Kidney (tissue), 14 donors: ENCODE measurements around the gene FBXO42. TPM values are rescaled to one million over a fixed set of nuclear protein-coding genes. Genes with fewer than 3 reads are reported as not detected.

ENCODE experiments used
- DNase-seq, 5 donors: peaks; one replicate each; pipeline ENCODE4 v3.0.0-alpha.2; 2013 to 2020
- FAIRE-seq: peaks from 2 replicates; lab custom pipeline; 2012; peaks lifted over from hg19 to GRCh38; lab: Jason Lieb, UNC
- H3K27ac ChIP-seq, 2 donors: one replicate each; pipeline ENCODE4 v1.7.0; 2013; ENCODE audit warnings: low read depth in 2 of 2, low read length in 2 of 2, inconsistent platforms in 1 of 2
- H3K27me3 ChIP-seq: one replicate; pipeline ENCODE4 v1.7.1; 2013; ENCODE audit warnings: low read length, inconsistent platforms; ENCODE audit not compliant: control insufficient read depth, insufficient read depth
- H3K36me3 ChIP-seq, 3 donors: one replicate each; pipeline versions ENCODE4 v1.7.0 to v1.7.1; 2013; ENCODE audit warnings: low read length in 3 of 3, control low read depth in 1 of 3, inconsistent platforms in 1 of 3; ENCODE audit not compliant: insufficient read depth in 3 of 3, control insufficient read depth in 2 of 3
- H3K4me1 ChIP-seq, 3 donors: one replicate each; pipeline versions ENCODE4 v1.7.0 to v1.7.1; 2013; ENCODE audit warnings: low read length in 3 of 3, inconsistent platforms in 1 of 3, low read depth in 1 of 3; ENCODE audit not compliant: control insufficient read depth in 2 of 3, insufficient read depth in 2 of 3
- H3K4me3 ChIP-seq, 3 donors: one replicate each; pipeline versions ENCODE4 v1.7.0 to v1.8.1; 2013; ENCODE audit warnings: low read length in 3 of 3, control low read depth in 1 of 3, inconsistent platforms in 1 of 3
- H3K9ac ChIP-seq, 3 donors: one replicate each; pipeline versions ENCODE4 v1.7.0 to v1.7.1; 2013; ENCODE audit warnings: low read length in 3 of 3, control low read depth in 1 of 3, inconsistent platforms in 1 of 3
- H3K9me3 ChIP-seq, 3 donors: one replicate each; pipeline versions ENCODE4 v1.7.0 to v1.7.1; 2013; ENCODE audit warnings: low read length in 3 of 3, control low read depth in 1 of 3, inconsistent platforms in 1 of 3; ENCODE audit not compliant: control insufficient read depth in 2 of 3, insufficient read depth in 1 of 3
- intact Hi-C: fragments of 100-400 bp; cut with DNase I; formaldehyde crosslinking; loops from one replicate; pipeline ENCODE4 v1.11.1; 2022
- polyA plus RNA-seq: library from polyadenylated mRNA; stranded (reverse); fragments of 350-450 nt; fragmentation: Illumina TruSeq; extraction: RNeasy Lipid Tissue Mini Kit (QIAGEN cat#74804); gene quantifications from one replicate; pipeline ENCODE4 v1.2.3, GENCODE V29; 2014; ENCODE audit warnings: low read depth, low replicate concordance; ENCODE audit not compliant: insufficient read depth
- total RNA-seq: library from RNA; stranded (reverse); fragmentation: NEBNext Ultra II Directional; extraction: Animal tissue kit (Norgen Biotek cat#: 25700); gene quantifications from one replicate; pipeline ENCODE4 v1.2.1, GENCODE V29; 2021
- TF ChIP-seq, protein P1 (sequence below): IDR thresholded peaks from 3 replicates; pipeline ENCODE4 v1.5.1; 2012; ENCODE audit warnings: mild to moderate bottlenecking, moderate library complexity, borderline replicate concordance; ENCODE audit not compliant: insufficient read depth; ENCODE audit errors: extremely low read depth
- donor health status: control.
- donor health status: control.
- donor health status: control.
- donor health status: control.
- donor health status: control.
- donor health status: DM: yes; HTN: yes; CAD: no.
- donor health status: Normal renal cell carcinoma (clear cell type).

Gene FBXO42
- total and polyA plus RNA-seq, 2 donors from 2014 or later = 14.1 to 22.1 TPM

DNA sequence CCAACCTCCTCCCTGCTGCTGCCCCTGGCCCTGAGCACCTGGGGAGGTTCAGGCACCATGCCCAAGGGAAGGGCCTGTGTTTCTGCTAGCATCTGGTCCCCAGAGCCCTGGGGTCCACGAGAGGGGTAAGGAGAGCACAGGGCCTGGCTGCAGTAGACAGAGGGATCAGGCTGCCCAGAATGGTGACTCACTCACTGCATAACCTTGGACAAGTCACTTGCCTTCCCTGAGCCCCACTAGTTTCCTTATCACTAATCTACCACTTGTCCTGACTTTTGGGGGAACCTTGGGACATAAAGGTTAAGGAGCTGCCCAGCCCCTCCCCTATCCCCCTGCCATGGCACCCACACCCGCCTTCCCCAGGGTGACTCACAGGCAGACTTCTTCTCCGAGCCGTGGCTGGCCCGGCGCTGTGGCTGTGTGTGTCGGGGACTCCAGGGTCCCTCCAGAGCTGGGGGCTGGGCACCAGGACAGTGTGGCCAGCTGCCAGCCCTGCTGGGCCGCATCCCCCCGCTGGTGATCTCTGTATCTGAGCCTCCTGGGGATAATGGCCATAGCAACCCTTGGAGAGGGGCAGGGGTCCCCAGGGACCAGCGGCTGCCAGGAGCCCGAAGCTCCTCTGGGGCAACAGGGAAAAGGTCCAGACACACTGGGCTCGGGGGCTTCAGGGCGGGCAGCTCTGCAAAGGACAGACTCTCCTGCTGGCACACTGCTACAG, 143.9 kb downstream of the FBXO42 start:
- Histone ChIP-seq H3K27ac (no peak overlapping the region), H3K9me3 (no peaks in the 10 kb centered on the region), H3K9ac (no peak overlapping the region), H3K4me3 (no peak overlapping the region), H3K27me3 (no peaks in the 10 kb centered on the region), H3K36me3 (no peaks in the 10 kb centered on the region), H3K4me1 (peaks cover 0 to 15% (median 0%) of the 10 kb centered on the region in 3 donors)
- intact Hi-C loops = no loop called here
- TF ChIP-seq, protein P1, sequence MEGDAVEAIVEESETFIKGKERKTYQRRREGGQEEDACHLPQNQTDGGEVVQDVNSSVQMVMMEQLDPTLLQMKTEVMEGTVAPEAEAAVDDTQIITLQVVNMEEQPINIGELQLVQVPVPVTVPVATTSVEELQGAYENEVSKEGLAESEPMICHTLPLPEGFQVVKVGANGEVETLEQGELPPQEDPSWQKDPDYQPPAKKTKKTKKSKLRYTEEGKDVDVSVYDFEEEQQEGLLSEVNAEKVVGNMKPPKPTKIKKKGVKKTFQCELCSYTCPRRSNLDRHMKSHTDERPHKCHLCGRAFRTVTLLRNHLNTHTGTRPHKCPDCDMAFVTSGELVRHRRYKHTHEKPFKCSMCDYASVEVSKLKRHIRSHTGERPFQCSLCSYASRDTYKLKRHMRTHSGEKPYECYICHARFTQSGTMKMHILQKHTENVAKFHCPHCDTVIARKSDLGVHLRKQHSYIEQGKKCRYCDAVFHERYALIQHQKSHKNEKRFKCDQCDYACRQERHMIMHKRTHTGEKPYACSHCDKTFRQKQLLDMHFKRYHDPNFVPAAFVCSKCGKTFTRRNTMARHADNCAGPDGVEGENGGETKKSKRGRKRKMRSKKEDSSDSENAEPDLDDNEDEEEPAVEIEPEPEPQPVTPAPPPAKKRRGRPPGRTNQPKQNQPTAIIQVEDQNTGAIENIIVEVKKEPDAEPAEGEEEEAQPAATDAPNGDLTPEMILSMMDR = no peak
- DNase-seq (peak in 2 of 5 donors; percentile 63 to 81), FAIRE-seq (no peak)

DNA sequence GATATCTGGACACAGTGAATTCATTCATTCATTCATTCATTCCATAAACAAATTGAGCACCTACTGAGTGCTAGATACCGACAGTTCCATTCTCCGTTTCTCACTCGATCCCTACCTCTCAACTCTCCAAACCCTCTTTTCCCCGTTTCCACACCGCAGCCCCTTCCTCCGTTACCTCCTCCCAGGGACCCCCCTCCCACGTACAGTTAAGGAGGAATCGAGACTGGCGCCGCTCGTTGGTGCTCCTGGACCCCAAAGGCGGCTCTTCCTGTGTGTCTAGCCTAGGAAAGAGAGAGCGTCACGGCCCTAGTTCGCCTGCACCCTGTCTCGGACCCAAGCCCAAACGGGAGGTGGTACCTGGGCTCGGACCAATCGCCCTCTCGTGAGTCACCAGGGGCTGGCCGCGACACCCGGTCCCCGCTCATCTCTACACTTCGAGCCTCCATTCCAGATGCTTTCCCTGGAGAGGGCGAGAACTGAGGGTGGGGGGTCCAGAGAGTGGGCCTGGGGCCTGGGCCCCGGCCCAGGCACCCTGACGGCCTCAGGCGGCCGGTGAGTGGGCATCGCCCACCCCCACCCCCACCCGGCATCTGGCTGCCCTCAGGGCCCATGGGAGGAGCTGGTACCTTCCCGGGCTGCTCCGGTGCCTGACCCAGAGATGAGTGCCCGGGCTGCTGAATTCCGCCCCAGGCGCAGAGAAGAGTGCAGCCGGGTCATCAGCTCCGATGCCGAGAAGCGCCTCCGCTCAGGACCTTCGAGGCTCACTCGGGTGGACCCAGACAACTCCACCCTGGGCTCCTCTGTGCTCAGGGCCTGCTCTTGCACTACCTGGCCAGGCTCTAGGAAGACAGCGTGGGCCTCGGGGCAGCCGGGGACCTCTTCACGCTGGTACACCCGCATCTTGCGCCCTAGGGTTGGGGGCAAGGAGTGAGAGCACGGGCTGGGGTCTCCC, 144.7 kb downstream of the FBXO42 start:
- Histone ChIP-seq H3K9ac (peak overlapping the region; percentile 23 to 71 (median 61)), H3K9me3 (no peaks in the 10 kb centered on the region), H3K27me3 (no peaks in the 10 kb centered on the region), H3K4me1 (peaks cover 0 to 11% (median 0%) of the 10 kb centered on the region in 3 donors), H3K4me3 (peak overlapping the region; percentile 49 to 62 (median 56)), H3K27ac (peak overlapping the region; percentile 89), H3K36me3 (no peaks in the 10 kb centered on the region)
- DNase-seq (peak in 4 of 5 donors; percentile 51 to 82 (median 68)), FAIRE-seq (no peak)
- TF ChIP-seq, protein P1 = no peak
- intact Hi-C loops = no loop called here

DNA sequence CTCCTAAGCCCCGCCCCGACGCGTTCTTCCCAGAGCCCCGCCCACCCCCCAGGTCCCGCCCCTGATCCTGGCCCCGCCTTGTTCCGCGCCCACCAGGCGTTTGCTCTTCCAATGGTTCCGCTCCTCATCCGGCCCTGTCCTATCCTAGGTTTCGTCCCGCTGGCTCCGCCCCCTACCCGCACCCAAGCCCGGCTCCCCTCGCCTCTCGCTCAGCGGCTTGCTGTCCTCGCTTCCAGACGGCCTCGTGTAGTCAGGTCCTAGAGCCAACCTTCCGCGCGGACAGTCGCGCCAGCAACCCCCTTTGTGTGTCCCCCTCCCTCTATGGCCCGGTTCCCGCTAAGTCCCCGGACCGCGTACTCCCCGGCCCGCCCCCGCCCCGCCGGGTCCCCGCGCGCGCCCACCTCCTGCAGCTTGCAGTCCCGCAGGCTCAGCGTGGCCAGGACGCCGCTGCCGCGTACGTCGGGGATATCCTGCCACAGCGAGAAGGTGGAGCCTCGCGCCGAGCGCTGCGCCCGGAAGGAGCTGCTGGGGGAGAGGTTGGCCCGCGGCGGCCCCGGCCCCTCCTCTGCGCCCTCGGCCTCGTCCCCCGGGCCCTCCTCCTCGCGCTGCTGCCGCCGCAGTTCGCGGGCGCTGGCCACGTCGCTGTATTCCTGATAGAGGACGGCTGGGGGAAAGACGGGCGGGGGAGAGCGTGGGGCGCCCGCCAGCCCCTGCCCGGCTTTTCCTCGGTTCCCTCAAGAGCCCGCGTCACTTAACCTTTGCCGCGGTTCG, 145.5 kb downstream of the FBXO42 start:
- DNase-seq (peak; percentile 98 to 99 (median 99)), FAIRE-seq (no peak)
- TF ChIP-seq, protein P1 = no peak
- H3K4me1 ChIP-seq = peaks cover 0 to 7% (median 0%) of the 10 kb centered on the region in 3 donors
- H3K9me3 ChIP-seq = no peaks in the 10 kb centered on the region
- H3K36me3 ChIP-seq = no peaks in the 10 kb centered on the region
- intact Hi-C loops = no loop called here
- H3K4me3 ChIP-seq = peak overlapping the region; percentile 36 to 62 (median 56)
- no peaks in the 10 kb centered on the region for H3K27me3 ChIP-seq
- H3K9ac ChIP-seq = peak overlapping the region in 2 of 3 donors; percentile 61 to 71
- H3K27ac ChIP-seq = peak overlapping the region; percentile 89
